Hindlimb muscle (tissue), 1 donor: ENCODE measurements around the gene DYTN. TPM values are rescaled to one million over a fixed set of nuclear protein-coding genes. Genes with fewer than 3 reads are reported as not detected.

ENCODE experiments used
- DNase-seq: peaks from one replicate; pipeline ENCODE4 v3.0.0-alpha.2; 2013
- polyA plus RNA-seq: library from polyadenylated mRNA; unstranded; fragments of 120-200 nt; gene quantifications from one replicate; pipeline ENCODE4 v1.2.1, GENCODE V29; 2013; ENCODE audit not compliant: insufficient read length

Gene DYTN
- polyA plus RNA-seq, 1 donor: not detected

GRCh38 chr2:206611191-206611590 is 107.0 kb downstream of the DYTN start:
- DNase-seq: no peak

DNA sequence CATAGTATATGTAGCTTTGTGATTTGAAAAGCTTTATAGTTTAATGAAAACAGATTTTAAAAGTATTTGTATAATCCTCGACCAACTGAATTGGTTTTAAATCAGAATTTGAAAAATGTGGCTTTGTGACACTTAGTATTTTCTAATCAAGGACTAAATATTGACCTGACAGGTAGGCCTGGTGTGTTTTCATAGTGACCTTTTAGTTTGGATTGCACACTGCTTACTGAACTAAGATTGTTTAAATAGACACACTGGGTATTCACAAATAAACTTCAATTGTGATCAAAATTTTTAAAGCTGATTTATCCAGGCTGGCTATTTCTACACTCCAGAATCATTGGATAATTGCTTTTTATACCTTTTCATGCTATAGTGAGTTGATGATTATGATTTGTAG is 107.7 kb downstream of the DYTN start:
- no peak for DNase-seq

DNA sequence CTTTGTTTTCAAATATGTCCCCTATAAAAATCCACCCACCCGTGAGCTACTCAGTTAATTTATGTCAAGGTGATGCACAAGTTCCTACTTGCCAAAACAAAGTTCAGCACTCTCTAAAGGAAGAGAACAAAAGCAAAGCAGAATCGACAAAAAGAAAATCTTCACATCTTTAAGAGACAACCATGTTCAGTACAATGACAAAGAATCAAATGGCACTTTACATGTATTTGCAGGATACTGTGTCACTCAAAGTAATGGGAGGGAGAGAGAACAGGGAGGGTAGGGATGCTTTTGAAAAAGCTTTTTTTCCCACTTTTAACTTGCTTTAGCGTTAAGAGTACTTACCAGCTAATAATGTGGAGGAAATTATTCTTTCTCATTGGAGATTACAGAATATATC is 115.0 kb downstream of the DYTN start:
- DNase-seq: no peak

Other genes starting within 250 kb of the DYTN start
- gene FAM237A, start 75.9 kb downstream of the DYTN start, polyA plus RNA-seq: not detected
- gene MDH1B, start 46.9 kb upstream of the DYTN start, polyA plus RNA-seq: 0.28 TPM
- 22.3 TPM for gene FASTKD2, start 47.2 kb upstream of the DYTN start, polyA plus RNA-seq
- gene CPO, start 221.1 kb upstream of the DYTN start, polyA plus RNA-seq: 0.37 TPM